ENCODE measurements around the gene GAPDHS. TPM values are rescaled to one million over a fixed set of nuclear protein-coding genes. Genes with fewer than 3 reads are reported as not detected.

The GAPDHS gene
- total RNA-seq, 1 donor: not detected

DNA sequence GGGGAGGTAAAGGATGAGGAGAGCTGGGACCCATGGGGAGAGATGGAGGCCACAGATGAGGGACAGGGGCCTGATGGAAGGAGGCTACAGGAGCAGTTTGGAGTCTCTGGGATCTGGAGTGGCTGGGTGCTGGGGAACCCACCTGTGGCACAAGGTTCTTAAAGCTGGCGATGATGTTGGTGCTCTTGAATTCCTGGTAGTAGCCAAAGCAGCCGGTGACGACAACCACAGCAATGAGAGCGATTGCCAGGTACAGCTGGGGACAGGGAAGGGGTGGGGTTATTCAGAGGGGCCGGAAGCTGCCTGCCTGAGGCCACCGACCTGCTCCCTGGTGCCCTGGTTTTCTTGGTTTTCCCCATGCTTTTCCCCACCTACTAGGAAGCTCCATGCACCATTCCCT, 27.4 kb downstream of the GAPDHS start:
- no peak overlapping the region for H3K4me3 ChIP-seq (ENCODE audit: low read depth, low read length)
- TF ChIP-seq, protein P1, sequence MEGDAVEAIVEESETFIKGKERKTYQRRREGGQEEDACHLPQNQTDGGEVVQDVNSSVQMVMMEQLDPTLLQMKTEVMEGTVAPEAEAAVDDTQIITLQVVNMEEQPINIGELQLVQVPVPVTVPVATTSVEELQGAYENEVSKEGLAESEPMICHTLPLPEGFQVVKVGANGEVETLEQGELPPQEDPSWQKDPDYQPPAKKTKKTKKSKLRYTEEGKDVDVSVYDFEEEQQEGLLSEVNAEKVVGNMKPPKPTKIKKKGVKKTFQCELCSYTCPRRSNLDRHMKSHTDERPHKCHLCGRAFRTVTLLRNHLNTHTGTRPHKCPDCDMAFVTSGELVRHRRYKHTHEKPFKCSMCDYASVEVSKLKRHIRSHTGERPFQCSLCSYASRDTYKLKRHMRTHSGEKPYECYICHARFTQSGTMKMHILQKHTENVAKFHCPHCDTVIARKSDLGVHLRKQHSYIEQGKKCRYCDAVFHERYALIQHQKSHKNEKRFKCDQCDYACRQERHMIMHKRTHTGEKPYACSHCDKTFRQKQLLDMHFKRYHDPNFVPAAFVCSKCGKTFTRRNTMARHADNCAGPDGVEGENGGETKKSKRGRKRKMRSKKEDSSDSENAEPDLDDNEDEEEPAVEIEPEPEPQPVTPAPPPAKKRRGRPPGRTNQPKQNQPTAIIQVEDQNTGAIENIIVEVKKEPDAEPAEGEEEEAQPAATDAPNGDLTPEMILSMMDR (IDR thresholded peaks at IDR 0.05; ENCODE audit: insufficient read depth, low read depth, low read length): no peak
- DNase-seq (ENCODE audit: low read depth): no peak

DNA sequence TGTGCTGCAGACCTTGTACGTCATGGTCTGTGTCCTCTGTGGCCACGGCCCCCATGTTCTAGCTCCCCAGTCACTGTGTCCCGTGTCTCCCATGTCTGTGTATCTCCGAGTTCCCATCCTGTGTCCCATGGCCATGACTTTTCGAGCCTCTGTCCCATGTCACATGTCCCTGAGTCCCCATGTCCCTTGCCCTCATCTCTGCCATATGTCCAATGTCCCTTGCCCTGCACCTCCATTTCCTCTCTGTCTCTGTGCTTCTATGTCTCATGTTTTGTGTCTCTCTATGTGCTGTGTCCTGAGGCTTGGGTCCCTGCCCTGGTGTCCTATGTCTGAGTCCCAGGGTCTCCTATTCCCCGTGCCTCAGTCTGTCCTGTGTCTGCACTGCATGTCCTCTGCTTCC, 28.2 kb downstream of the GAPDHS start:
- no peak overlapping the region for H3K4me3 ChIP-seq (ENCODE audit: low read depth, low read length)
- TF ChIP-seq, protein P1 (IDR thresholded peaks at IDR 0.05; ENCODE audit: insufficient read depth, low read depth, low read length): no peak
- DNase-seq (ENCODE audit: low read depth): no peak

DNA sequence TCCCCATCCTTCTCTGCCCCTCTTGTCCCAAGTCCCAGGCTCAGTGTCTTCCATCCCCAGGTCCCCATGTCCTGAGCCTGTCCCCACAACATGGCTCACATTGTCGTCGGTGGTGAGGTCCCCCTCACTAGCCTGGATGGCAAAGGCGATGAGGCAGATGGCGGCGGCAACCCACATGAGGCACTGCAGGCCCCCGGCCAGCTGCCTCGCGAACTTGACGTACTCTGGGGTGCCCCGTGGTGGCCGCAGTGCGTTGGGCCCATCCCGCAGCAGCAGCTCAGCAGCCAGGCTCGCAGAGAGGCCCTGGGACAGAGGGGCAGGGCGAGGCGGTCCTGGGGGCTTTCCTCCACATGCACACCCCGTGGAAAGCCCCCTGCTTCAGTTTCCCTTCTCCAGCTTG, 29.1 kb downstream of the GAPDHS start:
- TF ChIP-seq, protein P1 (IDR thresholded peaks at IDR 0.05; ENCODE audit: insufficient read depth, low read depth, low read length): no peak
- DNase-seq (ENCODE audit: low read depth): no peak
- H3K4me3 ChIP-seq (ENCODE audit: low read depth, low read length): no peak overlapping the region

DNA sequence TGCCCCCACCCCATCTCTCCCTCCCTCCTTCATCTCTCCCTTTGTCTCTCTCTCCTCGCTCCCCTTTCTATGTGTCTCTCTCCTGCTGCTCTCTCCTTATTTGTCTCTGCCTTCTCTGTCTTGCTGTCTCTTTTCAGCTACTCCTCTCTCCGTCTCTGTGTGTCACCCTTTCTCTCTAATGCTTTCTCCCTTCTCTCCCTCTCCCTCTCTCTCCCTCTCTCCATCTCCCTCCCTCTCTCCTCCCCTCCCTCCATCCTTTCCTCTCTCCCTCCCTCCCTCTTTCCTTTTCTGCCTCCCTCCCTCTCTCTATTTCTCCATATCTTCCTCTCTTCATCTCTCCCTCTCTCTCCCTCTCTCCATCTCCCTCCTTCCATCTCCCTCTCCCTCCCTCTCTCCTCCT, 29.5 kb downstream of the GAPDHS start:
- DNase-seq (ENCODE audit: low read depth): no peak
- TF ChIP-seq, protein P1 (IDR thresholded peaks at IDR 0.05; ENCODE audit: insufficient read depth, low read depth, low read length): no peak
- H3K4me3 ChIP-seq (ENCODE audit: low read depth, low read length): no peak overlapping the region

DNA sequence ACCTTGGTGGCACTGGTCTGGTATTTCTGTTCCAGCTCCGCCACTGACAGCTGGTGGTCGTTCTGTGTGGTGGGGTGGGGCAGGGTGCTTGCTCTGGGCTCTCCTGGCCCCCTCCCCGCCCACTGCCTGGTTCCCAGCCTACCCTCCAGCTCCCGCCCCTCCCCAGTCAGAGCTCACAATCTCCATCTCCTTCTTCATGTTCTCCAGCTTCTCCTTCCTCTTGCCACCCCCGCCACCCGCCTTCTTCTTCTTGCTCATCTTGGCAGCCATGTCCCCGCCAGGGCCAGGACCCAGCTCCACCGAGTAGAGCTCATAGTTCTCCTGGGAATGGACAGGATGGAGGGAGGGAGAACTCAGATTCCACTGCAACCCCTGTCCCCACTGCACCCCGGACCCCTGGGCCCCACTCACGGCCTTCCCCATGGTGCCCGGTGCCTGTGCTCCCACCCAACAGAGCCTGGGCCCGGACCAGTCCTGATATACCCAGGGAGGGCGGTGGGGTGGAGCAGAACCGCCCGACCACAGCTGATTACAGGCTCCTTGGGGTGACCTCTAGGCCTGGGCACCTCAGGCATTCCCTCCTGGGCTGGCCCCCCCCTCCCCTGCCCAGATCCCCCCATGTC, 30.1 kb downstream of the GAPDHS start, which contains the start of gene ATP4A:
ATP4A (minus strand) TSS at position 452 of the 623 bp plus-strand sequence; CDS start at position 423, 29 bp downstream.
- H3K4me3 ChIP-seq (ENCODE audit: low read depth, low read length): no peak within 1 kb of the TSS
- no peak for DNase-seq (ENCODE audit: low read depth)
- TF ChIP-seq, protein P1 (IDR thresholded peaks at IDR 0.05; ENCODE audit: insufficient read depth, low read depth, low read length): no peak

DNA sequence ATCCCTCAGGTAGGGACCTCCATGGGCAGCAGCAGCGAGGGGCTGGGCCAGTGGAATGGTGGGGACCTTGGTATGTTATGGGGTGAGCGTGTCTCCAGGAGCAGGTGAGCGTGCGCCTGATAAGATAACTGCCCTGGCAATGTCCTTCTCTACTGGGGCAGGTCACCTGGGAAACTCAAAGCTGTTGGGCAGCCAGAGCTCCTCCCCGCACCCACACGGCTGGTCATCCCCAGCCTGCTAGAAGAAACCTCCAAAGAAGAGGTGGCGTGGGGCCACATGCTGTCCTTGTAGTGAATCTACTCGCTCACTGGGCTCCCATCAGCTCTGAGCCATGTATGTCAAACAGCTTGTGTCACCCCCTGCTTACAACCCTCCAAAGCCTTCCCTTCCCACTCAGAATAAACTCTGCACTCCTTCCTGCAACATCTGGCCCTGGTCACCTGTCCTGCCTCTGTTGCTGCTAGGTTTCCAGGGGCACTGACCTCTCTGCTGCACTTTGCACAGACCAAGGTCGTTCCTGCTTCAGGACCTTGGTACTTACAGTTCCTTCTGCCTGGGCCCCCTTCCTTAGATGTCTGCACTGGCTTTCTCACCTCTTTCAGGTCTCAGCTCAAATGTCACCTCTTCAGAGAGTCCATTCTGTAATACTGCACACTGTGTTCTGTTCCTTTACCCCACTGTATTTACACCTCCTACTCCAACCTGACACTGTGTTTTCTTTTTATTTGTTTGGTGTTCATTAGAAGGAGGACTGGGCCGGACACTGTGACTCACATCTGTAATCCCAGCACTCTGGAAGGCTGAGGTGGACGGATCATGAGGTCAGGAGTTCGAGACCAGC, 32.0 kb downstream of the GAPDHS start:
- DNase-seq (ENCODE audit: low read depth): no peak
- no peak overlapping the region for H3K4me3 ChIP-seq (ENCODE audit: low read depth, low read length)
- TF ChIP-seq, protein P1 (IDR thresholded peaks at IDR 0.05; ENCODE audit: insufficient read depth, low read depth, low read length): no peak
